Endometrial microvascular endothelial cells (primary cell): ENCODE data around the gene KREMEN1. TPM values are rescaled to one million over a fixed set of nuclear protein-coding genes. Genes with fewer than 3 reads are reported as not detected.
"Not testable (repeated sequence)": the region's sequence is repeated elsewhere in the genome, so short reads cannot be mapped to it uniquely, and the experiment has no call there.

Experiments
- in situ Hi-C: cut with HindIII; loops from 2 replicates; pipeline ENCODE4 v1.10.0; 2017; ENCODE audit warnings: low sequenced_read_pairs, low pct_unique_long_range_greater_than_20kb; ENCODE audit errors: inconsistent ontology term
- total RNA-seq: library from RNA; depleted of rRNA; stranded (reverse); fragments of >200 nt; gene quantifications from one replicate; pipeline ENCODE4 v1.2.3, GENCODE V29; 2015; ENCODE audit errors: inconsistent ontology term

Gene KREMEN1
- total RNA-seq, 1 donor from 2014 or later = 0.28 TPM

DNA sequence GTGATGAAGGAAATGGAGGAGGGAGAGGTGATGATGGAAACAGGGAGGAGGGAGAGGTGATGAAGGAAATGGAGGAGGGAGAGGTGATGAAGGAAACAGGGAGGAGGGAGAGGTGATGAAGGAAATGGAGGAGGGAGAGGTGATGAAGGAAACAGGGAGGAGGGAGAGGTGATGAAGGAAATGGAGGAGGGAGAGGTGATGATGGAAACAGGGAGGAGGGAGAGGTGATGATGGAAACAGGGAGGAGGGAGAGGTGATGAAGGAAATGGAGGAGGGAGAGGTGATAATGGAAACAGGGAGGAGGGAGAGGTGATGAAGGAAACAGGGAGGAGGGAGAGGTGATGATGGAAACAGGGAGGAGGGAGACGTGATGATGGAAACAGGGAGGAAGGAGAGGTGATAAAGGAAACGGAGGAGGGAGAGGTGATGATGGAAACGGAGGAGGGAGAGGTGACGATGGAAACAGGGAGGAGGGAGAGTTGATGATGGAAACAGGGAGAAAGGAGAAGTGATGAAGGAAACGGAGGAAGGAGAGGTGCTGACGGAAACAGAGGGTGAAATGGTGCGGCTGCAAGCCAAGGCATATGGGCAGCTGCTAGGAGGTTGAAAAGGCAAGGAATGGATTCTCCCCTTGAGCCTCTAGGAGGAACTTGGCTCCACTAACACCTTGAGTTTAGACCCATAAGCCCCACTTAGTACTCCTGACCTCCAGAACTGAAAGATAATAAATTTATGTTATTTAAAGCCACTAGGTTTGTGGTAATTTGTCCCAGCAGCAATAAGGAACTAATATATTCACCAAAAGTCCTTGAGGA lies 47.5 kb downstream of the KREMEN1 start:
- in situ Hi-C loops = not testable (repeated sequence)

GRCh38 chr22:29121124-29121523 lies 48.3 kb downstream of the KREMEN1 start:
- in situ Hi-C loops = no loop called here

DNA sequence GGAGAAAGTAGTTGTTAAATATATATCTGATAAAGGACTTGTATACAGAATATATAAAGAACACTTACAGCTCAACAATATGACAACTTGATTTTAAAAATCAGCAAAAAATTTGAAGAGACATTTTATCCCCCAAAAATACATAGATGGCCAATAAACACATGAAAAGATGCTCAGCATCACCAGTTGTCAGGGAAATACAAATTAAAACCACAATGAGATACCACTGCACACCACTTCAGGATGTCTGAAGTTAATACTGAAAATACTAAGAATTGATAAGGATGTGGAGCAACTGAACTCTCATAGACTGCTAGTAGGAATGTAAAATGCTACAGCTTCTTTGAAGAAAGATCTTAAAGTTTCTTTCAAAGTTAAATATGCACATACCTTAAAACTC lies 49.2 kb downstream of the KREMEN1 start:
- in situ Hi-C loops = no loop called here

DNA sequence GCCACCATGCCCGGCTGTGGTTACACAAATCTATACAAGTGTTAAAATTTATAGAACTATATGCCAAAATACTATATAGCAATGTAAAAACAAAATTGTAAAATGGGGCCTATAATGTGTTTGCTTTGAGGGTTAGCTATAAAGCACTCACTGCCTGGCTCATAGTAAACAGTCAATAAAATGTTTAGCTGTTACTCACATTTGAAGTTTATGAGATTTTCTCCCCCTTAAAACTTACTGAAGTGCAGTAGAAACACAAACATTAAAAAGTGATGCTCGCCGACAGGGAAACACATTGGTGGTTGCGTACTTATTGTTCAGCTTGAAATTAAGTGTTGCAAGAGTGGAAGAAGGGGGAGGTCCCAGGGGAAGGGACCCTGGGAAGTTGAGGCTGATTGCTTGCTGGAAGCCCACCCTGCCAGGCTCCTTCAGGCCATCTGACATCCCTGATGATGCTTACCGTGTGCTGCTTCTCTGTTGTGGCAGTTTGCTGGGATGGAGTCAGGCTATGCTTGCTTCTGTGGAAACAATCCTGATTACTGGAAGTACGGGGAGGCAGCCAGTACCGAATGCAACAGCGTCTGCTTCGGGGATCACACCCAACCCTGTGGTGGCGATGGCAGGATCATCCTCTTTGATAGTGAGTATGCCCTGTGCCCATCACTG lies 52.1 kb downstream of the KREMEN1 start:
- in situ Hi-C loops = no loop called here

- in situ Hi-C loops = no loop called here
Measured at GRCh38 chr22:29125443-29125778, 52.6 kb downstream of the KREMEN1 start.

DNA sequence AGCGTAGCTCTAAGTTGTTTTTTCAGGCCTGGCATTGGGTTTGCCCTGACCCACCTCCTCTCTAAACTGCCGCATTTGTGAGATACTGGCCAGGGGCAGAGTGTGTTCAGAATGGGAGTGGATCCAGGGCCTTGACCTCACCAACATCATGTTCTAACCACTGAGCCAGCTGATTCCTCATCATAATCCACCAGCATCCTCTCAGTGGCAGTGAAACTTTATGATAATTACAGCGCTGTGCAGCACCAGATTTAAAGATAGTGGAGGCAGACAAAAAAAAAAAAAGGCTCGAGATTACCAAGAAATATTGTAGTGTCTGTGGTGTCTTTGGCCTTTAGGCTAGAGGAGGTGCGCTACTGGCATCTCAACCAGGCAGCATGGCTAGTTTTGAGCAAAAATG lies 53.0 kb downstream of the KREMEN1 start:
- in situ Hi-C loops = no loop called here

DNA sequence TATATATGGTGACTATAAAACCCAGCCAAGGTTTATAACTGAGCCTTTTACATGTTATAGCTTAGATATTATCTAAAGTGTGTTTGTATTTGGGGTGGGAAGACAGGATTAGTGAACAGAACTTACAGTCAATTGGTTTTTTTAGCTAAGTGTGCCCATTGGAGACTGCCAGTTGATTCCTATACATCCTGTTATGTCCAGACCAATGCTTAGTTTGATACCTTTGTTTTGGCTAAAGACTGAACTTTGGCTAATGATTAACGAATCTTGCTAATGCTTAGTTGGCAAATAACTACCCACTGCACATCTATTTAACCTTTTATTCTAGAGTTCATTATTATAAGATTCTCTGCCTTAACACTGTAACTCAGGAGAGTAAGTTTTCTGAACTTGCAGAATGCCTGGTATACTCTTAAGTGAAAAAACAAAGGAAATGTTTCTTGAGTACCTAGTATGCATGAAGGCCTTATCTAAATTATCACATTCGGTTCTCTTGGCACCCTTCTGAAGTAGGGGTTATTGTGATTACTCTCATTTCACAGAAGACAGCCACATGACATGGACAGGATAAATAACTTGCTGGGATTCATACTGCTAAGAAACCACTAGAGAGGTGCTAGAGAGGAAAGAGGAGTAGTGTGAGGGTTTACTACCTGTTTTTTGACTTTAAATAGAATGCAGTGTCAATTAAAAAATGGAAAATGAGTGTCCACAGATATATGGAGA lies 54.0 kb downstream of the KREMEN1 start:
- in situ Hi-C loops = no loop called here

DNA sequence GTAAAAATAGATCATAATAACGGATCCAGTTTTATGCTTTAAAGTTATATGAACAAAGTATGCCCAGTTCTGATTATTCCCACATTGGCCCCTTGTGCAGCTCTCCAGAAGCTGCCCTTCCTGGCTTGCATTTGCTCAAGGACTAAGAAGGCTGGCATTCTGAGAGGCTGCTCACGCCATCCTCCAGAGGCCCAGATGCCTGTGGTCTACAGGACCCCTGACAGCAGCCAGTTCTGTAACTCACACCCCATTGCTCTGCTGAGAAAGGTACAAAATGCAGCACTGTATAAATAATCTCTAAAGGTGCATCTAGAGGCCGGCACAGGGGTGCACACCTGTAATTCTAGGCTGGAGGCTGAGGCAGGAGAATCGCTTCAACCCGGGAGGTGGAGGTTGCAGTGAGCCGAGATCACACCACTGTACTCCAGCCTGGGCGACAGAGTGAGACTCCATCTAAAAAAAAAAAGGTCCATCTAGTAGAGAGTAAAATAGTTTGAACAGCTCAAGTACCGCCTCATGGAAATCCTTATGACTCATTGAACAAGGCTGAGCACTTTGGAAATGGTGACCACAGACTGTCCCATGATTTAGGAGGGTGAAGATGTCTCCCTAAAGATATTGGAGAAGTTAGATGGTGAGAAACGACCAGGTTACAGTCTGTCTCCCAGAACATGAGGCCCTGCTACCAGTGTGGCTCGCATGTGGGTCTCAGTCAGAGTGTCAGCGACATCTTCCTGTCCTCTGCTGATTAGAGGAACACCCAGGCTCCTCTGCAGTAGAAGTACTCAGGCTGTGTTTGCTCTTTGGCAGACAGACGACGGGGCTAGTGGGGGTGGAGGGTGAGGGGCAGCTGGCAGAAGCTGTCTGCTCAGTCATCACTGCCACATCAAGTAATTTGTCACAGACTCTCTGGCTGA lies 56.3 kb downstream of the KREMEN1 start:
- in situ Hi-C loops = no loop called here

GRCh38 chr22:29129808-29130140 lies 56.9 kb downstream of the KREMEN1 start:
- in situ Hi-C loops = no loop called here

- in situ Hi-C loops = no loop called here
Measured at GRCh38 chr22:29130476-29130875, 57.6 kb downstream of the KREMEN1 start.

GRCh38 chr22:29133603-29134133 lies 60.8 kb downstream of the KREMEN1 start:
- in situ Hi-C loops = no loop called here

DNA sequence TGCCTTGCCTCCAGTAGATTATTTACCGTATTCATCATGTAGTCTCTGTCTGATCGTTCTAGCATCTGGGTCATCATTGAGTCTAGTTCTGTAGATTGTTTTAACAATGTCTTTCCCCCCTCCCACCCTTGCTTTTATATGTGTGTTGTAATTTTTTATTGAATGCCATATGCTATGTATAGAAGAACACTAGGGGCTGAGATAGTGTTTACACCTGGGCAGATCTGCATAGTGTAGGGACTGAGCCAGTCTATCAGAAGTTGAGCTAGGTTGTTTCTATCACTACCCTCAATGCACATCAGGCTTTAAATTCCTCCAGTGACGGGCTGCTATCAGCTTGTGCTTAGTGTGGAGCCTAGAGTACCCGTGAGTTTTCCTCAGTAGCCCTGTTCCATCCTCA lies 61.6 kb downstream of the KREMEN1 start:
- in situ Hi-C loops = no loop called here

GRCh38 chr22:29136782-29137700 lies 64.2 kb downstream of the KREMEN1 start:
- in situ Hi-C loops = no loop called here

DNA sequence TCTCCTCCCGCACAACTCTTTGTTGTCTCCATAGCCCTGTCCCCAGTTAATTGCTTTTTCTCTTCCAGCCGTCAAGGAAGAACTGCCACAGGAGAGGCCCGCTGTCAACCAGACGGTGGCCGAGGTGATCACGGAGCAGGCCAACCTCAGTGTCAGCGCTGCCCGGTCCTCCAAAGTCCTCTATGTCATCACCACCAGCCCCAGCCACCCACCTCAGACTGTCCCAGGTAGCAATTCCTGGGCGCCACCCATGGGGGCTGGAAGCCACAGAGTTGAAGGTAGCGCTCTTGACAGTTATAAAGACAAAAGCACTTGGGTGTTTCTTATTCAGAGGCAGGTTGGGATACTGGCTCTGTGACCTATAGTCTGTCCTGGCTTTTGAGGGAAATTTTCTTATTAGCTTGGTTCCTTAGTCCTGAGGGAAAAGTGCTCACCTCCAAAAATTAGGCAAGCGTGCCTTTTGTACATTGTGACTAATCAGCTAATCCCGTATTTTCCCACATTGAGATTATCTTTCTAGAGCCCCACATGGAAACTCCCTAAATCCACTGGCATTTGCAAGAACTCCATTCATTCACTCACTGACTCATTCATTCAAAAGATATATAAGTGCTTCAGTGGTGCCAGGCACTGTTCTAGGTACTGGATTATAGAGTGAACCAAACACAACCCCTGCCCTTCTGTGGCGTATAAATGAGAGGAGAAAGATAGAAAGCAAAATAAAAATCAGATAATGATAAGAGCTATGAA lies 65.9 kb downstream of the KREMEN1 start:
- in situ Hi-C loops = no loop called here

DNA sequence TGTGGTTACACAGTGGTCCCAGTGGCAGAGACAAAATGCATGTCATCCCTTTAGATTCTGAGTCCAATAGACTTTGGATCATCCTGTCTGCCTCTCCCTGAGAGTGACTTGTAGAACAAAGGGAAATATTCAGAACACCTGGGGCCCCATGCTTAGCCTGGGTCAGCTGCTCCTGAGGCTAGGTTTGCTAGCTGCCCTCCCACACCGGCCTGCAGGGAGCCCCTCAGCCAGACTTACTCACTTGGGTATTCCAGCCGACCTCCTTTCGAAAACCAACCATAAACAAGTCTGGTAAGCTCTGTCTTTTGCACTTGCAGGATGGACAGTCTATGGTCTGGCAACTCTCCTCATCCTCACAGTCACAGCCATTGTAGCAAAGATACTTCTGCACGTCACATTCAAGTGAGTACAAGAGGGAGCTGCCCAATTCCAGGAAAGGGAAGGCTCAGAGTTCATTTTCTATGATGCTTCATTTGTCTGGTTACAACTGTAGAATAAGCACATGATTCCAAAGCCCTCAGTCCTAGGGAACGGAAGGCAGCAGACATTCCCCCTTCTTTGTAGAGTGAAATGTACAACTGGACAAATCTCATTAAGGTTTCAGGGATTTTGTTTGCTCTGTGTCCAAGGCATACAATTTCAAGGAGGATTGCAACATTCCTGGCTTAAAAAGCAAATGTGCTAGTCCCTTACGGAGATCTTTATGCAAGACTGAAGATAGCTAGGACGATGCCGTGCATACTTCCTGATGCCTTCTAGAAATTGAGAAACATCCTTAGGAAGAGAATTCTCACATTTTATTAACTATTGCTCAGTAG lies 67.3 kb downstream of the KREMEN1 start:
- in situ Hi-C loops = no loop called here

- in situ Hi-C loops = no loop called here
Measured at GRCh38 chr22:29141078-29141688, 68.3 kb downstream of the KREMEN1 start.
